H1 (cell line): ENCODE data around the gene IL22RA2. TPM values are rescaled to one million over a fixed set of nuclear protein-coding genes. Genes with fewer than 3 reads are reported as not detected.

ENCODE experiments used
- CTCF ChIA-PET: fragments of 300-600 bp; sonication (Branson Sonifier 250); formaldehyde crosslinking; loops from one replicate; lab custom pipeline; 2021; ENCODE audit not compliant: partially characterized antibody; lab: Charles Lee
- POLR2A ChIA-PET: fragments of 300-600 bp; sonication (Branson Sonifier 250); formaldehyde crosslinking; loops from one replicate; lab custom pipeline; 2021; ENCODE audit warnings: inconsistent platforms; ENCODE audit not compliant: partially characterized antibody; lab: Charles Lee
- DNase-seq, 2 experiments: peaks; one replicate each; pipeline versions ENCODE4 v3.0.0 to v3.0.0-alpha.2; 2010 to 2022; ENCODE audit warnings: low spot score in 2 of 2, low read depth in 1 of 2, mixed read lengths in 1 of 2
- FAIRE-seq: peaks from 2 replicates; lab custom pipeline; 2011; peaks lifted over from hg19 to GRCh38; lab: Jason Lieb, UNC
- H2AFZ ChIP-seq: 2 replicates; pipeline ENCODE4 v1.8.1; 2012; ENCODE audit warnings: low read length, inconsistent platforms
- H2AK5ac ChIP-seq: 2 replicates; pipeline ENCODE4 v1.6.1; 2013; ENCODE audit warnings: low read depth, low read length
- H2BK120ac ChIP-seq: replicated peaks from 2 replicates; pipeline ENCODE3; 2013; ENCODE audit warnings: low read depth, low read length, inconsistent platforms
- H2BK12ac ChIP-seq: 2 replicates; pipeline ENCODE4 v1.6.1; 2013; ENCODE audit warnings: low read depth, low read length
- H2BK15ac ChIP-seq: 2 replicates; pipeline ENCODE4 v1.6.1; 2013; ENCODE audit warnings: low read length
- H2BK20ac ChIP-seq: 2 replicates; pipeline ENCODE4 v1.6.1; 2013; ENCODE audit warnings: low read length
- H2BK5ac ChIP-seq: 2 replicates; pipeline ENCODE4 v1.6.1; 2013; ENCODE audit warnings: low read depth, low read length
- H3K14ac ChIP-seq: 2 replicates; pipeline ENCODE4 v1.6.1; 2013; ENCODE audit warnings: inconsistent platforms; ENCODE audit not compliant: insufficient read length
- H3K18ac ChIP-seq: 2 replicates; pipeline ENCODE4 v1.6.1; 2013; ENCODE audit warnings: low read length; ENCODE audit errors: extremely low read depth
- H3K23ac ChIP-seq: 2 replicates; pipeline ENCODE4 v1.6.1; 2013; ENCODE audit warnings: inconsistent platforms; ENCODE audit not compliant: insufficient read length
- H3K23me2 ChIP-seq: 2 replicates; pipeline ENCODE4 v1.6.1; 2013; ENCODE audit warnings: low read depth, low read length
- H3K27ac ChIP-seq: 2 replicates; pipeline ENCODE4 v1.6.1; 2011; ENCODE audit warnings: low read depth, low read length, inconsistent platforms
- H3K27me3 ChIP-seq, 4 experiments: replicated peaks in 1 of 4; 1 replicate in 1 of 4; 2 replicates in 3 of 4; pipeline versions ENCODE4 v1.6.1 to v1.8.1; 2011 to 2013; ENCODE audit warnings: low read length in 3 of 4, mild to moderate bottlenecking in 3 of 4, inconsistent platforms in 2 of 4, mixed read lengths in 2 of 4, moderate library complexity in 1 of 4; ENCODE audit not compliant: control insufficient read depth in 3 of 4, insufficient read depth in 3 of 4; ENCODE audit errors: extremely low read depth in 1 of 4
- H3K36me3 ChIP-seq, 4 experiments: 2 replicates each; pipeline versions ENCODE4 v1.6.1 to v1.8.1; 2011 to 2013; ENCODE audit warnings: mild to moderate bottlenecking in 4 of 4, low read length in 3 of 4, moderate library complexity in 2 of 4, control low read depth in 1 of 4, inconsistent platforms in 1 of 4; ENCODE audit not compliant: insufficient read depth in 4 of 4, control insufficient read depth in 2 of 4
- H3K4ac ChIP-seq: replicated peaks from 2 replicates; pipeline ENCODE3; 2013; ENCODE audit warnings: low read length, low read depth, mixed read lengths, inconsistent platforms; ENCODE audit not compliant: insufficient read length
- H3K4me1 ChIP-seq, 4 experiments: replicated peaks in 1 of 4; 1 replicate in 1 of 4; 2 replicates in 3 of 4; pipeline versions ENCODE4 v1.6.1 to v1.8.1; 2011 to 2013; ENCODE audit warnings: low read length in 3 of 4, inconsistent platforms in 2 of 4, mixed read lengths in 1 of 4; ENCODE audit not compliant: insufficient read depth in 4 of 4, control insufficient read depth in 3 of 4
- H3K4me2 ChIP-seq, 2 experiments: 2 replicates each; pipeline versions ENCODE4 v1.6.1 to v1.8.1; 2011 to 2013; ENCODE audit warnings: low read depth in 2 of 2, low read length in 2 of 2, control low read depth in 1 of 2, inconsistent platforms in 1 of 2, mild to moderate bottlenecking in 1 of 2; ENCODE audit not compliant: insufficient read depth in 1 of 2
- H3K4me3 ChIP-seq, 4 experiments: fragments of 200-600, 300-600 bp in 1 of 4; sonication (generic), shearing (Covaris generic), sonication (Bioruptor Twin) in 1 of 4; 2 replicates each; pipeline versions ENCODE4 v1.5.1 to v1.8.1; 2011 to 2016; ENCODE audit warnings: low read length in 4 of 4, low read depth in 3 of 4, control low read depth in 2 of 4, inconsistent platforms in 2 of 4, mild to moderate bottlenecking in 2 of 4, mixed read lengths in 1 of 4, moderate library complexity in 1 of 4; ENCODE audit not compliant: insufficient read depth in 2 of 4; ENCODE audit errors: extremely low read depth in 1 of 4
- H3K56ac ChIP-seq: replicated peaks from 2 replicates; pipeline ENCODE3; 2013; ENCODE audit warnings: low read depth, mild to moderate bottlenecking, mixed read lengths, low read length, inconsistent platforms; ENCODE audit not compliant: insufficient read length
- H3K79me1 ChIP-seq: 2 replicates; pipeline ENCODE4 v1.6.1; 2013; ENCODE audit warnings: low read depth, low read length, control low read depth
- H3K79me2 ChIP-seq, 2 experiments: 2 replicates each; pipeline versions ENCODE4 v1.6.1 to v1.8.1; 2012 to 2013; ENCODE audit warnings: low read length in 2 of 2, mild to moderate bottlenecking in 2 of 2, inconsistent platforms in 1 of 2; ENCODE audit not compliant: insufficient read depth in 2 of 2, control insufficient read depth in 1 of 2
- H3K9ac ChIP-seq, 4 experiments: replicated peaks in 1 of 4; 1 replicate in 1 of 4; 2 replicates in 3 of 4; pipeline versions ENCODE4 v1.6.1 to v1.8.1; 2011 to 2013; ENCODE audit warnings: low read depth in 3 of 4, low read length in 3 of 4, control low read depth in 2 of 4, mild to moderate bottlenecking in 2 of 4, moderate library complexity in 2 of 4, inconsistent platforms in 1 of 4; ENCODE audit errors: extremely low read depth in 1 of 4
- H3K9me3 ChIP-seq, 2 experiments: 2 replicates each; pipeline versions ENCODE4 v1.6.1 to v1.8.1; 2012 to 2013; ENCODE audit warnings: mild to moderate bottlenecking in 2 of 2, moderate library complexity in 2 of 2, control low read depth in 1 of 2, inconsistent platforms in 1 of 2, low read depth in 1 of 2, low read length in 1 of 2, mixed read lengths in 1 of 2; ENCODE audit not compliant: insufficient read depth in 2 of 2
- H4K20me1 ChIP-seq, 2 experiments: replicated peaks in 1 of 2; 2 replicates each; pipeline versions ENCODE3 to v1.8.1; 2011 to 2013; ENCODE audit warnings: inconsistent platforms in 2 of 2, low read length in 2 of 2, mild to moderate bottlenecking in 1 of 2; ENCODE audit not compliant: insufficient read depth in 2 of 2, control insufficient read depth in 1 of 2
- H4K5ac ChIP-seq: 2 replicates; pipeline ENCODE4 v1.6.1; 2013; ENCODE audit warnings: low read length, low read depth, mixed read lengths, inconsistent platforms; ENCODE audit not compliant: insufficient read length
- H4K8ac ChIP-seq: 2 replicates; pipeline ENCODE4 v1.8.0; 2013; ENCODE audit warnings: mild to moderate bottlenecking, moderate library complexity, low read length, inconsistent platforms; ENCODE audit not compliant: insufficient read depth; ENCODE audit errors: extremely low read depth
- H4K91ac ChIP-seq: replicated peaks from 2 replicates; pipeline ENCODE3; 2013; ENCODE audit warnings: low read length, mixed read lengths, inconsistent platforms; ENCODE audit not compliant: insufficient read length
- CBX5 ChIP-seq: fragments of 300-800, 300-1000 bp; sonication (generic); IDR thresholded peaks from 2 replicates; pipeline ENCODE4 v1.7.1; 2016; ENCODE audit warnings: antibody characterized with exemption, low read length, low read depth
- EZH2 ChIP-seq: fragments of 200-600 bp; sonication (generic); IDR thresholded peaks from 2 replicates; pipeline ENCODE4 v1.7.1; 2012; ENCODE audit warnings: low read depth, mild to moderate bottlenecking, moderate library complexity, low read length, inconsistent platforms; ENCODE audit not compliant: severe bottlenecking
- HDAC6 ChIP-seq: IDR thresholded peaks from one replicate; pipeline ENCODE4 v1.7.1; 2012; ENCODE audit warnings: low read depth, mild to moderate bottlenecking, inconsistent platforms, low read length, moderate library complexity
- JUND ChIP-seq: IDR thresholded peaks from 2 replicates; pipeline ENCODE4 v1.6.1; 2011; ENCODE audit warnings: mild to moderate bottlenecking, improper control_type of control experiment, low read length
- KDM5A ChIP-seq: fragments of 200-600 bp; IDR thresholded peaks from 2 replicates; pipeline ENCODE4 v1.7.1; 2012; ENCODE audit warnings: mild to moderate bottlenecking, low read length, inconsistent platforms, mixed read lengths
- SIX5 ChIP-seq: IDR thresholded peaks from 2 replicates; pipeline ENCODE4 v1.6.1; 2011; ENCODE audit warnings: mild to moderate bottlenecking, low read depth, low read length
- SP1 ChIP-seq: IDR thresholded peaks from 2 replicates; pipeline ENCODE4 v1.6.1; 2011; ENCODE audit warnings: low read depth, low read length
- SP2 ChIP-seq: IDR thresholded peaks from 2 replicates; pipeline ENCODE4 v1.6.1; 2012; ENCODE audit warnings: mild to moderate bottlenecking, low read length, inconsistent platforms
- TAF7 ChIP-seq: optimal IDR thresholded peaks from 2 replicates; pipeline ENCODE3; 2011; ENCODE audit warnings: low read depth, mild to moderate bottlenecking, inconsistent platforms, low read length, moderate library complexity, borderline replicate concordance
- YY1 ChIP-seq: IDR thresholded peaks from 2 replicates; pipeline ENCODE4 v1.6.1; 2011; ENCODE audit warnings: low read depth, mild to moderate bottlenecking, low read length
- WGBS, 2 experiments: shearing (Covaris generic) in 1 of 2; methylation state at CpG; one replicate each; pipeline versions ENCODE4 v1.1.6 to v1.1.7; 2013 to 2015; ENCODE audit warnings: low lambda C conversion rate in 2 of 2, mixed read lengths in 2 of 2, inconsistent platforms in 1 of 2, low coverage in 1 of 2, missing lambda C conversion rate in 1 of 2; ENCODE audit not compliant: insufficient replicate concordance in 2 of 2, insufficient coverage in 1 of 2, insufficient read length in 1 of 2; ENCODE audit errors: extremely low coverage in 1 of 2, missing lambda C conversion rate in 1 of 2; 5-methylcytosine and 5-hydroxymethylcytosine counted together
- polyA plus RNA-seq, 7 experiments: library from polyadenylated mRNA; depleted of rRNA in 3 of 7; stranded (reverse) in 5 of 7; unstranded in 2 of 7; fragments of >200 nt in 5 of 7; fragments of 200-250 nt in 2 of 7; gene quantifications; 1 replicate in 5 of 7; 2 replicates in 1 of 7; 4 replicates in 1 of 7; pipeline versions ENCODE4 v1.2.1 to v1.2.3, GENCODE V29; 2011 to 2013; ENCODE audit warnings: missing spikeins in 2 of 7, mixed read lengths in 2 of 7
- total RNA-seq: library from RNA; stranded (reverse); fragmentation: NEBNext Ultra II Directional; extraction: Animal tissue kit (Norgen Biotek cat#: 25700); gene quantifications from 2 replicates; pipeline ENCODE4 v1.2.1, GENCODE V29; 2021

Gene IL22RA2
- total and polyA plus RNA-seq, 2 of the 8 experiments (the other 6 are each of a cell fraction or from before 2014, with no cell fraction given): not detected

- ChIA-PET POLR2A (no interaction called here), CTCF (no interaction called here)
- Histone ChIP-seq H2AK5ac (no peak overlapping the region), H3K79me1 (no peaks in the 10 kb centered on the region), H3K27me3 (no peaks in the 10 kb centered on the region), H2BK15ac (no peak overlapping the region), H2BK12ac (no peak overlapping the region), H4K8ac (no peak overlapping the region), H3K9ac (no peak overlapping the region), H2BK5ac (no peak overlapping the region), H2AFZ (no peak overlapping the region), H4K5ac (no peak overlapping the region), H2BK20ac (no peak overlapping the region), H3K9me3 (peaks cover 37 to 54% of the 10 kb centered on the region in 2 experiments), H3K23ac (no peak overlapping the region), H2BK120ac (no peak overlapping the region), H3K4me1 (no peaks in the 10 kb centered on the region), H3K4ac (no peak overlapping the region), H3K14ac (no peak overlapping the region), H3K27ac (no peak overlapping the region), H4K91ac (no peak overlapping the region), H3K4me2 (no peak overlapping the region), H3K23me2 (no peaks in the 10 kb centered on the region), H3K79me2 (no peaks in the 10 kb centered on the region), H3K36me3 (no peaks in the 10 kb centered on the region; a peak in 1 of 8 replicates), H3K4me3 (no peak overlapping the region), H4K20me1 (no peaks in the 10 kb centered on the region), H3K56ac (no peak overlapping the region), H3K18ac (no peak overlapping the region)
- FAIRE-seq: no peak
- 81% methylated on average over 3 of the region's 3 CpGs; no CpG with 5 or more reads in 1 of the 2 experiments for WGBS, 2 experiments
- TF ChIP-seq JUND (no peak), SIX5 (no peak), SP1 (no peak), YY1 (no peak), KDM5A (no peak), EZH2 (no peak), HDAC6 (no peak), SP2 (no peak), CBX5 (no peak), TAF7 (no peak)
- DNase-seq: no peak
These were observed 10.6 kb downstream of the IL22RA2 start for GRCh38 chr6:137162692-137163306.
